IMR-90 (cell line): Measurements from ENCODE around the gene PES1. TPM values are rescaled to one million over a fixed set of nuclear protein-coding genes. Genes with fewer than 3 reads are reported as not detected.

ENCODE experiments used
- ATAC-seq: fragments of 200-7000 bp; cut with Tn5 transposase; 2 replicates; pipeline ENCODE4 v1.9.1; 2020; ENCODE audit warnings: low read depth, mild to moderate bottlenecking, moderate library complexity
- BruUV-seq: library from RNA; stranded (reverse); fragments of 400-500 nt; replicated peaks from 2 replicates; lab custom pipeline; 2021; lab: Mats Ljungman, UMichigan
- CTCF ChIA-PET: fragments of 300-600 bp; formaldehyde crosslinking; extraction: SDS; loops from one replicate; lab custom pipeline; 2021; ENCODE audit warnings: antibody characterized with exemption; lab: Yijun Ruan, JAX
- POLR2A ChIA-PET: fragments of 300-600 bp; sonication (Branson Sonifier 250); formaldehyde crosslinking; loops from one replicate; lab custom pipeline; 2022; ENCODE audit warnings: antibody characterized with exemption; ENCODE audit not compliant: unreplicated experiment; lab: Charles Lee
- DNase-seq: peaks from one replicate; pipeline ENCODE4 v3.0.0; 2013
- H2AFZ ChIP-seq: replicated peaks from 2 replicates; pipeline ENCODE3; 2013; ENCODE audit warnings: low read length, mild to moderate bottlenecking; ENCODE audit not compliant: poor library complexity
- H2AK5ac ChIP-seq: 2 replicates; pipeline ENCODE4 v1.6.1; 2013; ENCODE audit warnings: low read depth, low read length, inconsistent platforms
- H2AK9ac ChIP-seq: replicated peaks from 2 replicates; pipeline ENCODE3; 2013; ENCODE audit warnings: mild to moderate bottlenecking, low read depth, low read length, moderate library complexity; ENCODE audit not compliant: poor library complexity
- H2BK120ac ChIP-seq: 2 replicates; pipeline ENCODE4 v1.6.1; 2013; ENCODE audit warnings: low read depth, low read length, inconsistent platforms
- H2BK15ac ChIP-seq: 3 replicates; pipeline ENCODE4 v1.6.1; 2013; ENCODE audit warnings: low read depth, low read length, inconsistent platforms
- H2BK20ac ChIP-seq: 2 replicates; pipeline ENCODE4 v1.6.1; 2013; ENCODE audit warnings: low read depth, mild to moderate bottlenecking, inconsistent platforms, low read length, moderate library complexity
- H2BK5ac ChIP-seq: 2 replicates; pipeline ENCODE4 v1.6.1; 2013; ENCODE audit warnings: mild to moderate bottlenecking, low read depth, low read length, inconsistent platforms; ENCODE audit not compliant: poor library complexity, severe bottlenecking
- H3K14ac ChIP-seq: replicated peaks from 2 replicates; pipeline ENCODE4 v1.6.1; 2013; ENCODE audit warnings: low read depth, low read length, inconsistent platforms
- H3K18ac ChIP-seq: 2 replicates; pipeline ENCODE4 v1.6.1; 2013; ENCODE audit warnings: low read depth, low read length, control low read depth
- H3K23ac ChIP-seq: 2 replicates; pipeline ENCODE4 v1.6.1; 2013; ENCODE audit warnings: low read depth, low read length, inconsistent platforms
- H3K27ac ChIP-seq: 2 replicates; pipeline ENCODE4 v1.5.1; 2013; ENCODE audit warnings: mild to moderate bottlenecking, control low read depth, low read length; ENCODE audit not compliant: insufficient read depth
- H3K27me3 ChIP-seq: 2 replicates; pipeline ENCODE4 v1.6.1; 2013; ENCODE audit warnings: low read length; ENCODE audit not compliant: control insufficient read depth, insufficient read depth
- H3K36me3 ChIP-seq: 2 replicates; pipeline ENCODE4 v1.6.1; 2013; ENCODE audit warnings: low read length, mixed read lengths; ENCODE audit not compliant: control insufficient read depth, insufficient read depth
- H3K4ac ChIP-seq: 2 replicates; pipeline ENCODE4 v1.6.1; 2013; ENCODE audit warnings: low read depth, low read length, inconsistent platforms
- H3K4me1 ChIP-seq: 2 replicates; pipeline ENCODE4 v1.6.1; 2013; ENCODE audit warnings: low read length, mixed read lengths; ENCODE audit not compliant: control insufficient read depth, insufficient read depth
- H3K4me2 ChIP-seq: 2 replicates; pipeline ENCODE4 v1.6.1; 2013; ENCODE audit warnings: low read depth, mild to moderate bottlenecking, control low read depth, low read length, moderate library complexity
- H3K4me3 ChIP-seq: 2 replicates; pipeline ENCODE4 v1.5.1; 2013; ENCODE audit warnings: low read depth, mild to moderate bottlenecking, control low read depth, low read length, moderate library complexity; ENCODE audit not compliant: insufficient read depth
- H3K56ac ChIP-seq: 2 replicates; pipeline ENCODE4 v1.6.1; 2013; ENCODE audit warnings: low read length, inconsistent platforms; ENCODE audit not compliant: insufficient read depth; ENCODE audit errors: extremely low read depth
- H3K79me1 ChIP-seq, 2 experiments: 2 replicates each; pipeline ENCODE4 v1.6.1; 2013; ENCODE audit warnings: low read length in 2 of 2, inconsistent platforms in 1 of 2, low read depth in 1 of 2
- H3K9ac ChIP-seq: 2 replicates; pipeline ENCODE4 v1.6.1; 2013; ENCODE audit warnings: low read depth, low read length, control low read depth
- H3K9me1 ChIP-seq: 2 replicates; pipeline ENCODE4 v1.6.1; 2013; ENCODE audit warnings: low read length, inconsistent platforms; ENCODE audit not compliant: insufficient read depth
- H3K9me3 ChIP-seq: 2 replicates; pipeline ENCODE4 v1.6.1; 2013; ENCODE audit warnings: low read length; ENCODE audit not compliant: control insufficient read depth, insufficient read depth
- H4K20me1 ChIP-seq: 2 replicates; pipeline ENCODE4 v1.6.1; 2013; ENCODE audit warnings: low read length, inconsistent platforms; ENCODE audit not compliant: insufficient read depth
- H4K5ac ChIP-seq: 2 replicates; pipeline ENCODE4 v1.6.1; 2013; ENCODE audit warnings: mild to moderate bottlenecking, low read depth, low read length, control low read depth
- H4K8ac ChIP-seq, 2 experiments: 2 replicates each; pipeline ENCODE4 v1.6.1; 2013; ENCODE audit warnings: low read depth in 2 of 2, low read length in 2 of 2, control low read depth in 1 of 2, inconsistent platforms in 1 of 2
- H4K91ac ChIP-seq: 2 replicates; pipeline ENCODE4 v1.6.1; 2013; ENCODE audit warnings: low read depth, low read length, inconsistent platforms; ENCODE audit not compliant: insufficient read depth
- BHLHE40 ChIP-seq: fragments of 150-350 bp; IDR thresholded peaks from 2 replicates; pipeline ENCODE4 v1.6.1; 2016; ENCODE audit warnings: mild to moderate bottlenecking, low read depth, low read length
- CEBPB ChIP-seq: IDR thresholded peaks from 2 replicates; pipeline ENCODE4 v1.6.1; 2012; ENCODE audit warnings: low read depth, low read length, improper control_type of control experiment
- CHD1 ChIP-seq: IDR thresholded peaks from 2 replicates; pipeline ENCODE4 v1.6.1; 2012; ENCODE audit warnings: low read depth, low read length, improper control_type of control experiment
- CTCF ChIP-seq: conservative IDR thresholded peaks from 2 replicates; pipeline ENCODE4 v1.5.1; 2012; ENCODE audit warnings: mild to moderate bottlenecking, low read depth, low read length, improper control_type of control experiment
- ELK1 ChIP-seq: fragments of 150-350 bp; IDR thresholded peaks from 2 replicates; pipeline ENCODE4 v1.6.1; 2016; ENCODE audit warnings: low read depth, mild to moderate bottlenecking, low read length, moderate library complexity, borderline replicate concordance
- FOS ChIP-seq: fragments of 150-350 bp; IDR thresholded peaks from 2 replicates; pipeline ENCODE4 v1.6.1; 2016; ENCODE audit warnings: low read depth, low read length
- MAFK ChIP-seq: IDR thresholded peaks from 2 replicates; pipeline ENCODE4 v1.6.1; 2012; ENCODE audit warnings: low read depth, low read length, improper control_type of control experiment
- MAZ ChIP-seq: IDR thresholded peaks from 2 replicates; pipeline ENCODE4 v1.6.1; 2012; ENCODE audit warnings: low read depth, mild to moderate bottlenecking, low read length, improper control_type of control experiment, moderate library complexity, borderline replicate concordance
- MXI1 ChIP-seq: IDR thresholded peaks from 2 replicates; pipeline ENCODE4 v1.6.1; 2012; ENCODE audit warnings: low read depth, mild to moderate bottlenecking, low read length, moderate library complexity, borderline replicate concordance
- NFE2L2 ChIP-seq: fragments of 150-350 bp; IDR thresholded peaks from 2 replicates; pipeline ENCODE4 v1.6.1; 2016; ENCODE audit warnings: low read depth, mild to moderate bottlenecking, low read length
- POLR2A ChIP-seq: IDR thresholded peaks from 2 replicates; pipeline ENCODE4 v1.6.1; 2012; ENCODE audit warnings: mild to moderate bottlenecking, low read depth, low read length
- RAD21 ChIP-seq: IDR thresholded peaks from 2 replicates; pipeline ENCODE4 v1.6.1; 2012; ENCODE audit warnings: low read length, improper control_type of control experiment
- RCOR1 ChIP-seq: IDR thresholded peaks from 2 replicates; pipeline ENCODE4 v1.6.1; 2012; ENCODE audit warnings: mild to moderate bottlenecking, low read length, improper control_type of control experiment; ENCODE audit not compliant: insufficient replicate concordance
- RFX5 ChIP-seq: IDR thresholded peaks from 2 replicates; pipeline ENCODE4 v1.8.0; 2012; ENCODE audit warnings: low read depth, mild to moderate bottlenecking, low read length, moderate library complexity
- SMC3 ChIP-seq: fragments of 150-350 bp; IDR thresholded peaks from 2 replicates; pipeline ENCODE4 v1.6.1; 2016; ENCODE audit warnings: low read depth, mild to moderate bottlenecking, antibody characterized with exemption, low read length, moderate library complexity
- USF2 ChIP-seq: fragments of 150-350 bp; IDR thresholded peaks from 2 replicates; pipeline ENCODE4 v1.6.1; 2017; ENCODE audit warnings: mild to moderate bottlenecking, antibody characterized with exemption, low read length, low read depth
- WGBS, 2 experiments: methylation state at CpG; one replicate each; pipeline versions ENCODE4 v1.1.5 to v1.1.7; 2013; ENCODE audit warnings: missing lambda C conversion rate in 2 of 2; ENCODE audit not compliant: insufficient read length in 1 of 2; ENCODE audit errors: extremely low coverage in 2 of 2; 5-methylcytosine and 5-hydroxymethylcytosine counted together
- dilution Hi-C: fragments of 300-500 bp; cut with HindIII; formaldehyde crosslinking; loops from one replicate; pipeline ENCODE4 v1.14.3; 2018; ENCODE audit warnings: low sequenced_read_pairs; ENCODE audit not compliant: unreplicated experiment
- in situ Hi-C: fragments of 300-500 bp; cut with MboI; formaldehyde crosslinking; loops from 3 replicates; pipeline ENCODE4 v1.14.3; 2019; ENCODE audit warnings: low sequenced_read_pairs, inconsistent platforms, mixed read lengths
- intact Hi-C: fragments of 100-400 bp; cut with micrococcal nuclease; formaldehyde crosslinking; loops from 2 replicates; pipeline ENCODE4 v1.10.0; 2022
- polyA plus RNA-seq, 3 experiments: library from polyadenylated mRNA; depleted of rRNA; stranded (reverse); fragments of >200 nt; gene quantifications; 2 replicates each; pipeline ENCODE4 v1.2.3, GENCODE V29; 2012; ENCODE audit warnings: low replicate concordance in 1 of 3
- total RNA-seq: library from RNA; depleted of rRNA; stranded (reverse); fragments of >200 nt; gene quantifications from 2 replicates; pipeline ENCODE4 v1.2.3, GENCODE V29; 2012

Gene PES1
- total and polyA plus RNA-seq, 2 of the 4 experiments (the other 2 are of a cell fraction): 120 to 142 TPM

GRCh38 chr22:30626413-30626812 is 34.7 kb upstream of the PES1 start:
- no peak overlapping the region for H3K18ac ChIP-seq
- TF ChIP-seq MAZ (no peak), CEBPB (no peak), FOS (no peak), RAD21 (no peak), RFX5 (no peak), NFE2L2 (no peak), CTCF (no peak), RCOR1 (no peak), ELK1 (no peak), USF2 (no peak), POLR2A (no peak), MAFK (no peak), CHD1 (no peak), BHLHE40 (no peak), SMC3 (no peak), MXI1 (no peak)
- no peak overlapping the region for H2AK9ac ChIP-seq
- H3K79me1 ChIP-seq: no peaks in the 10 kb centered on the region
- no peak overlapping the region for H4K5ac ChIP-seq
- no peaks in the 10 kb centered on the region for H3K9me3 ChIP-seq
- ATAC-seq (no peak), DNase-seq (no peak)
- no peak overlapping the region for H2BK15ac ChIP-seq
- H3K27ac ChIP-seq: no peak overlapping the region
- H3K14ac ChIP-seq: no peak overlapping the region
- H3K4me3 ChIP-seq: no peak overlapping the region
- H2BK120ac ChIP-seq: no peak overlapping the region
- H2BK5ac ChIP-seq: no peak overlapping the region
- no peak overlapping the region for H3K56ac ChIP-seq
- no TSS peak for BruUV-seq
- ChIA-PET POLR2A (no interaction called here), CTCF (no interaction called here)
- WGBS, 2 experiments: 82% methylated on average over 3 of the region's 5 CpGs; no CpG with 5 or more reads in 1 of the 2 experiments
- dilution Hi-C loops: no loop called here
- in situ Hi-C loops: no loop called here
- no peak overlapping the region for H4K91ac ChIP-seq
- H3K4me2 ChIP-seq: no peak overlapping the region
- no peaks in the 10 kb centered on the region for H3K9me1 ChIP-seq
- H3K36me3 ChIP-seq: no peaks in the 10 kb centered on the region
- H3K27me3 ChIP-seq: no peaks in the 10 kb centered on the region
- no peak overlapping the region for H3K9ac ChIP-seq
- no peak overlapping the region for H4K8ac ChIP-seq
- H4K20me1 ChIP-seq: no peaks in the 10 kb centered on the region
- H3K4ac ChIP-seq: no peak overlapping the region
- no peak overlapping the region for H3K23ac ChIP-seq
- intact Hi-C loops: no loop called here
- H2BK20ac ChIP-seq: no peak overlapping the region
- no peak overlapping the region for H2AK5ac ChIP-seq
- no peaks in the 10 kb centered on the region for H3K4me1 ChIP-seq
- no peak overlapping the region for H2AFZ ChIP-seq
